Measurements from ENCODE around the gene KCNQ1. TPM values are rescaled to one million over a fixed set of nuclear protein-coding genes. Genes with fewer than 3 reads are reported as not detected.

Gene KCNQ1
- total and polyA plus RNA-seq, 2 of the 13 experiments (the other 11 are each of a cell fraction or from before 2014, with no cell fraction given): 0.02 to 0.08 TPM

DNA sequence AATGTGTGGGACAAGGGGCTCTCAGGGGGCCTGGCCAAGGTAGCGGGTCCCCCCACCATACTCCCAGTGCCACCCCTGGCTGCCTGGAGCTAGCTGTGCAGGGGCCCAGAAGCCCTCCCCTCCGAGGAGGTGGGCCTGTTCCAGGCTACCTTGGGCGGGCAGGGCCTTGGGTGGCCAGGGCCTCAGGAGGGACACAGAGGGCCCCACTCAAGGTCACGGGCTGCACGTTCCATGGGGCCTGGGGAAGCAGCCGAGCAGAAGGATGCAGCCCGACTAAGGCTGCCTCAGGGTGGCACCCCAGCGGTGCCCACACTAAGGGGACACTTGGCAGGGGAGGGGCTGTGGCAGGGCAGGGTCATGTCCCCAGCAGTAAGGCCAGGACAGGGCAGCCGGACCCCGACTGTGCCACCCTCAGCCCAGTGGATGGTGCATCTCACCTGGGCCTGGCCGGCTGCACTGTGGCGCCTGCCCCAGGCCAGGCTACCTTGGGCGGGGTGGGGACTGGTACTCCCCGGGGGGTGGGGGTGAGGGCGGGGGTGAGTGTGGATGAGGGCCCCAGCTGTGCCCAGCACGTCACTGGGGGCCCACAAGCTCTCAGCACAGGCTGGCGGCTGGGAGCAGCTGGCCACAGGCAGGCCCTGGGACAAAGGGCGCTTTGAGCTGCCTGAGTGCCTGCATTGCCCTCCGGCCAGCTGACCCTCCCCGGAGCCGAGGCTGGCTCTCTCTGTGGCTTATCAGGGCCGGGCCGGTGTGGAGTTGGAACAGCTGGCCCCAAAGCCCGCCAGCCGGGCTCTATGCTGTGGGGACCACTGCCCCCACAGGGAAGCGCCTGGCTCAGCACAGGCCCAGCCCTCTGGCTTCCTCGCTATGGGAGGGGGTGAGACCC, 117.1 kb downstream of the KCNQ1 start (continued):
- TF ChIP-seq, protein P1, sequence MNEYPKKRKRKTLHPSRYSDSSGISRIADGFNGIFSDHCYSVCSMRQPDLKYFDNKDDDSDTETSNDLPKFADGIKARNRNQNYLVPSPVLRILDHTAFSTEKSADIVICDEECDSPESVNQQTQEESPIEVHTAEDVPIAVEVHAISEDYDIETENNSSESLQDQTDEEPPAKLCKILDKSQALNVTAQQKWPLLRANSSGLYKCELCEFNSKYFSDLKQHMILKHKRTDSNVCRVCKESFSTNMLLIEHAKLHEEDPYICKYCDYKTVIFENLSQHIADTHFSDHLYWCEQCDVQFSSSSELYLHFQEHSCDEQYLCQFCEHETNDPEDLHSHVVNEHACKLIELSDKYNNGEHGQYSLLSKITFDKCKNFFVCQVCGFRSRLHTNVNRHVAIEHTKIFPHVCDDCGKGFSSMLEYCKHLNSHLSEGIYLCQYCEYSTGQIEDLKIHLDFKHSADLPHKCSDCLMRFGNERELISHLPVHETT (CRISPR knock-in tag; conservative IDR thresholded peaks at IDR 0.05): no peak
- no peak for TF ChIP-seq KLF9 (CRISPR knock-in tag; IDR thresholded peaks at IDR 0.05; ENCODE audit: low read depth)
- TF ChIP-seq, protein P2, sequence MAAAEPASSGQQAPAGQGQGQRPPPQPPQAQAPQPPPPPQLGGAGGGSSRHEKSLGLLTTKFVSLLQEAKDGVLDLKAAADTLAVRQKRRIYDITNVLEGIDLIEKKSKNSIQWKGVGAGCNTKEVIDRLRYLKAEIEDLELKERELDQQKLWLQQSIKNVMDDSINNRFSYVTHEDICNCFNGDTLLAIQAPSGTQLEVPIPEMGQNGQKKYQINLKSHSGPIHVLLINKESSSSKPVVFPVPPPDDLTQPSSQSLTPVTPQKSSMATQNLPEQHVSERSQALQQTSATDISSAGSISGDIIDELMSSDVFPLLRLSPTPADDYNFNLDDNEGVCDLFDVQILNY (CRISPR knock-in tag; conservative IDR thresholded peaks at IDR 0.05): no peak
- TF ChIP-seq MED13 (CRISPR knock-in tag; IDR thresholded peaks at IDR 0.05): no peak
- TF ChIP-seq NFE2L2 (IDR thresholded peaks at IDR 0.05; ENCODE audit: low read length): no peak
- no peak for TF ChIP-seq CBX2 (IDR thresholded peaks at IDR 0.05; ENCODE audit: low read depth, low read length)
- no peak for TF ChIP-seq CBX2 (CRISPR knock-in tag; IDR thresholded peaks at IDR 0.05; ENCODE audit: low read depth)
- TF ChIP-seq, protein P3, sequence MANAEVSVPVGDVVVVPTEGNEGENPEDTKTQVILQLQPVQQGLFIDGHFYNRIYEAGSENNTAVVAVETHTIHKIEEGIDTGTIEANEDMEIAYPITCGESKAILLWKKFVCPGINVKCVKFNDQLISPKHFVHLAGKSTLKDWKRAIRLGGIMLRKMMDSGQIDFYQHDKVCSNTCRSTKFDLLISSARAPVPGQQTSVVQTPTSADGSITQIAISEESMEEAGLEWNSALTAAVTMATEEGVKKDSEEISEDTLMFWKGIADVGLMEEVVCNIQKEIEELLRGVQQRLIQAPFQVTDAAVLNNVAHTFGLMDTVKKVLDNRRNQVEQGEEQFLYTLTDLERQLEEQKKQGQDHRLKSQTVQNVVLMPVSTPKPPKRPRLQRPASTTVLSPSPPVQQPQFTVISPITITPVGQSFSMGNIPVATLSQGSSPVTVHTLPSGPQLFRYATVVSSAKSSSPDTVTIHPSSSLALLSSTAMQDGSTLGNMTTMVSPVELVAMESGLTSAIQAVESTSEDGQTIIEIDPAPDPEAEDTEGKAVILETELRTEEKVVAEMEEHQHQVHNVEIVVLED (CRISPR knock-in tag; IDR thresholded peaks at IDR 0.05; ENCODE audit: borderline replicate concordance): 0 out of 2 replicates have a peak, but pooled peaks have one; percentile 15
- no peak for TF ChIP-seq SCMH1 (CRISPR knock-in tag; IDR thresholded peaks at IDR 0.05; ENCODE audit: borderline replicate concordance)
- TF ChIP-seq ZNF615 (CRISPR knock-in tag; IDR thresholded peaks at IDR 0.05; ENCODE audit: borderline replicate concordance): no peak
- no peak for TF ChIP-seq ZKSCAN8 (CRISPR knock-in tag; IDR thresholded peaks at IDR 0.05; ENCODE audit: borderline replicate concordance)
- no peak for TF ChIP-seq KLF15 (CRISPR knock-in tag; IDR thresholded peaks at IDR 0.05; ENCODE audit: borderline replicate concordance)
- TF ChIP-seq, protein P4, sequence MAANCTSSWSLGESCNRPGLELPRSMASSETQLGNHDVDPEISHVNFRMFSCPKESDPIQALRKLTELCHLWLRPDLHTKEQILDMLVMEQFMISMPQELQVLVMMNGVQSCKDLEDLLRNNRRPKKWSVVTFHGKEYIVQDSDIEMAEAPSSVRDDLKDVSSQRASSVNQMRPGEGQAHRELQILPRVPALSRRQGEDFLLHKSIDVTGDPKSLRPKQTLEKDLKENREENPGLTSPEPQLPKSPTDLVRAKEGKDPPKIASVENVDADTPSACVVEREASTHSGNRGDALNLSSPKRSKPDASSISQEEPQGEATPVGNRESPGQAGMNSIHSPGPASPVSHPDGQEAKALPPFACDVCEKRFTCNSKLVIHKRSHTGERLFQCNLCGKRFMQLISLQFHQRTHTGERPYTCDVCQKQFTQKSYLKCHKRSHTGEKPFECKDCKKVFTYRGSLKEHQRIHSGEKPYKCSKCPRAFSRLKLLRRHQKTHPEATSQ (CRISPR knock-in tag; IDR thresholded peaks at IDR 0.05; ENCODE audit: borderline replicate concordance): no peak
- no peak for TF ChIP-seq RCOR2 (CRISPR knock-in tag; IDR thresholded peaks at IDR 0.05)
- no peak for TF ChIP-seq ZFP41 (CRISPR knock-in tag; IDR thresholded peaks at IDR 0.05; ENCODE audit: borderline replicate concordance)
- TF ChIP-seq MAFK (conservative IDR thresholded peaks at IDR 0.05 in 1 of 2, IDR thresholded peaks at IDR 0.05 in 1 of 2; ENCODE audit: low read length in 2 of 2): no peak
- TF ChIP-seq ZNF709 (CRISPR knock-in tag; IDR thresholded peaks at IDR 0.05): no peak
- no peak for TF ChIP-seq EED (CRISPR knock-in tag; IDR thresholded peaks at IDR 0.05)
- no peak for TF ChIP-seq NFKBIZ (CRISPR knock-in tag; IDR thresholded peaks at IDR 0.05)
- no peak for TF ChIP-seq ZNF230 (CRISPR knock-in tag; IDR thresholded peaks at IDR 0.05)
- peak; percentile 59; the same call in 1 of the 2 replicates for TF ChIP-seq TMF1 (CRISPR knock-in tag; IDR thresholded peaks at IDR 0.05; ENCODE audit: low read depth)
- no peak for TF ChIP-seq JARID2 (CRISPR knock-in tag; IDR thresholded peaks at IDR 0.05; ENCODE audit: insufficient replicate concordance)
- TF ChIP-seq NR3C1 (CRISPR knock-in tag; IDR thresholded peaks at IDR 0.05): no peak

Measured in HepG2 (cell line).